ENCODE results near the gene IRX6. TPM values are rescaled to one million over a fixed set of nuclear protein-coding genes. Genes with fewer than 3 reads are reported as not detected.

Gene IRX6
- total RNA-seq, 1 donor from 2014 or later: not detected

DNA sequence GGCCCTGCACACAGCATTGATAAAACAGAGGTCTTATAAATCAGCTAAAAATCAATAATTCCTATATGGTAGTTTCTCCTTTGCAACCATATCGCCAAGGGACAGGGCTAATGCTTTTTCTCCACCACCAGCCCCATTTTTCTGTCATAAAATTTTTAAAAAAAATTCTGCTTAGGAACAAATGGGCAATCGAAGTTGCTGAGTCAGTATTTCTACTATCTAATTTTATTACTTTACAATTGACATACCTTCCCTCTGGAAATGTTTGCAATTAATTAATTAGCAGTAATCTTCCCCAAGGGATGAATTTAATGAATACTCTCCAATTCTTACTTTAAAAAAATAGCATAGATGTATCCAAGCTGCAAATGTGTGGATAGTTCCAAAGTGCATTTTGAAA is 1.7 kb upstream of the IRX6 start:
- DNase-seq (ENCODE audit: low read depth, low spot score): no peak

DNA sequence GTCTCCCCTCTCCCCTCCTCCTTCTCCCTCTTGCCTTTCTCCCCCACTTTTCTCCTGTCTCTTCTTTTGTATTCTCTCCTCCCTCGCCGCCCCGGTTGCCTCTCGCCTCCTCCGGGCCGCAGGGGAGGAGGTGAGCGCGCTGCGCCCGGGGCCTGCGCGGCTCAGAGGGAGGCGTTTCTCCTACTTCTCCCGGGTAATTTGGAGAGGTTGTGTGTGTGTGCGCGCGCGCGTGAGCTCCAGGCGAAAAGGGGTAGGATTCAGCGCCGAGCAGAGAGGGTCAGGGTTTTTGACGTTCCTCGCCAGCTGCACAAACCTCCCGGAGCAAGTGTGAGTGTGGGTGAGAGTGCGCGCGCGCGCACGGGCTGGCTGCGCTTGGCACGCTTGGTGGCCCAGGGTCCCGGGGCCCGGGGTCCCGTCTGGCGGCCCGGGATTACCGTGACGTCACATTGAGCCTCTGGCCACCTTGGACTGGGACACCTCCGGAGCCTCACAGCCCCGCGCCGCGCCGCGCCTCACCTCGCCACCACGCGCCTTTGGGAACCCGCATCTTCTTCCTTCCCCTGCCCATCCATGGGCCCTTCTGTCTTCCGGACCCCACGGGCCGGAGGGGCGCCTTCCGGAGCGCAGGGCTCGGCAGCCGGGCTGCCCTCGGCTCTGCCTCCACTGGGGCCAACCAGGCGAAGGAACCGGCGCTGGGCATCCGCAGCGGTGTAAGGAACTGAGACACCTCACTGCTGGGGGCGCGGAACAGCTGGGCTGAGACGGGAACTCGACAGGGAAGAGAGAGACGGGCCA is 479 bp downstream of the IRX6 start:
- no peak for DNase-seq (ENCODE audit: low read depth, low spot score)

DNA sequence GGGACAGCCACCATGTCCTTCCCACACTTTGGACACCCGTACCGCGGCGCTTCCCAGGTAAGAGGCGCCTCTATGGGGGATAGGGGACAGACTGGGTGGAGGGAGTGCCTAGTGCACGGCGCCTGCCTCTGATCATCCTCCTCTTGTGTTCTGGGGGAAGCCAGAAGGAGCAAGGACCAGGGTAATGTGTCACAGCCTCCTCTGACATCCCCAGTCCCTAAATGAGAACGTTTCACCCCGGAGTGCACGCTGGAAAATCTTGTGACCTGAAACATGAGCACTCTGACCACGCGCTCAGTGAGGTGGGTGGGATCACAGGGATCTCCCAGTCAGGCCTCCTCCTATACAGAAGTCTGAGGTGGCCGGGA is 1.1 kb downstream of the IRX6 start:
- no peak for DNase-seq (ENCODE audit: low read depth, low spot score)

DNA sequence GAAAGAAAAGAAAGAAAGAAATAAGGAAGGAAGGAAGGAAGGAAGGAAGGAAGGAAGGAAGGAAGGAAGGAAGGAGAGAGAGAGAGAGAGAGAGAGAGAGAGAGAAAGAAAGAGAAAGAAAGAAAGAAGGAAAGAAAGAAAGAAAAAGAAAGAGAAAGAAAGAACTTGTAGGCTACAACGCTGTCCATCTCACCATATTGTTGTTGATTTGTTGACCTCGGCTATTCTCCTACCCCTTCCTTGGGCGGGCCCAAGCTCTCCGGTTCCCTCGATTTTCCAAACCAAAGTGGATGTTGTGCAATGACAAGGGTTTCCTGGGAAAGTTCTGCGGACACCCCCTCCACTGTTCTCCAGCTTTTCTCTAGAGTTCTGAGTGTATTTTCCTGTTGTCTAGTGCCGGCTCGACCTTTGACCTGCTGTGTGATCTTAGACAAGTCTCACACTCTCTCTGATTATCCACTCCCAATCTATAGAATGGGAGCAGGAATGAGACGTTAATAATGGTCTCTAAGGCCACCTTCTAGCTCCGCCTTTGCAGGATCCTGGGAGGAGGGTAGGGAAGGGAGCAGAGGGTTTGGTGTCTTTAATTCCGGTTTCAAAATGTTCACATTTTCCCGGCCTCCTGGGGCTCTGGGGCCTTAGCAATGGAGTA is 1.6 kb downstream of the IRX6 start:
- DNase-seq (ENCODE audit: low read depth, low spot score): no peak

DNA sequence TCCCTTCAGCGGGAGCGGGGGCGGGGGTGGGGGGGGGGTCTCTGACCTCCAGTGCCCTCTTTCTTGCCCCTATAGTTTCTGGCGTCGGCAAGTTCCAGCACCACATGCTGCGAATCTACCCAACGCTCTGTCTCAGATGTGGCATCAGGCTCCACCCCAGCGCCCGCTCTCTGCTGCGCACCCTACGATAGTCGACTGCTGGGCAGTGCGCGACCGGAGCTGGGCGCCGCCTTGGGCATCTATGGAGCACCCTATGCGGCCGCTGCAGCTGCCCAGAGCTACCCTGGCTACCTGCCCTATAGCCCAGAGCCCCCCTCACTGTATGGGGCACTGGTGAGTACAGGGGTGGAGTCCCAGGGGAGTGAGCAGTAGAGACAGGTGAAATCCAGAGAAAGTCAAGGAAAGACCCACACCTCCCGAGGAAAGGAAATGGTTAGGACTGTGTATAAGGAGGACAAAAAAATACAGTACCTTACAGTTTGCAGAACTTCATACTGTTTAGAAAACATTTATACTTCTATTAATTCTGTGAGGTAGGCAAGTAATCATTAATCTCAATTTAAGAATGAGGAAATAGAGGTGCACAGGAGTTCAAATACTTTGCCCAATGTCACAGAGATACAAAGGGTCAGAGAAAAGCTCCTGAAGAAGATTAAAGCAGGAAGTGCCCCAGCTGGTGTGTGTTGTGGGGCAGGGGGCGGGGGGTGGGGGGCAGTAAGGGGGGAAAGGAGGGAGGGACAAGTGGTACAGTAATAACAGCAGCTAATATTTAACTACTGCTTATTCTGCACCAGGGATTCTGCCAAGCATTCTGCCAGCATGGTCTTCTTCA is 2.5 kb downstream of the IRX6 start:
- no peak for DNase-seq (ENCODE audit: low read depth, low spot score)

DNA sequence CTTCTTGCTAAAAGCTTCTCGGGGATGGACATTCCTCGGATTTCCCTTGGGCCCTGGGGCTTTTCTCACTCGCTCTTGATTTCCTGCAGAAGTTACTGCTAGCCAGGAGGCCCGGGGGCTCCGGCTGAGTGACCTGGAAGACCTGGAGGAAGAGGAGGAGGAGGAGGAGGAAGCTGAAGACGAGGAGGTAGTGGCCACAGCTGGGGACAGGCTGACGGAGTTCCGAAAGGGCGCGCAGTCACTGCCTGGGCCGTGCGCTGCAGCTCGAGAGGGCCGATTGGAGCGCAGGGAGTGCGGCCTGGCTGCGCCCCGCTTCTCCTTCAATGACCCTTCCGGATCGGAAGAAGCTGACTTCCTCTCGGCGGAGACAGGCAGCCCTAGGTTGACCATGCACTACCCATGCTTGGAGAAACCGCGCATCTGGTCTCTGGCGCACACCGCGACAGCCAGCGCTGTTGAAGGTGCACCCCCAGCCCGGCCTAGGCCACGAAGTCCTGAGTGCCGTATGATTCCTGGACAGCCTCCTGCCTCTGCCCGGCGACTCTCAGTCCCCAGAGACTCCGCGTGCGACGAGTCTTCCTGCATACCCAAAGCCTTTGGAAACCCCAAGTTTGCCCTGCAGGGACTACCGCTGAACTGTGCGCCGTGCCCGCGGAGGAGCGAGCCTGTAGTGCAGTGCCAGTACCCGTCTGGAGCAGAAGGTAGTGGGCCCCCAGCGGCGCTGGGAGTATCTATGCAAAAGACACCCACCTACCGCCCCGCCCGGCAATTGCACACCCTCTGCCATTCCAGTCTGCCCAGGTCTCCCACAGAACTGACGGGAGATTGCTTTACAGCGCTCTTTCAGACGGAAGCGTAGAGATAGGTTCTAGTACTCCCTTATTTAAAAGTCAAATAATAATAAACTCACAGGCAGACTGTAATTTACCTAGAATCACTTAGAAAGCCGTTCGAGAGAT is 4.9 kb downstream of the IRX6 start:
- DNase-seq (ENCODE audit: low read depth, low spot score): no peak

DNA sequence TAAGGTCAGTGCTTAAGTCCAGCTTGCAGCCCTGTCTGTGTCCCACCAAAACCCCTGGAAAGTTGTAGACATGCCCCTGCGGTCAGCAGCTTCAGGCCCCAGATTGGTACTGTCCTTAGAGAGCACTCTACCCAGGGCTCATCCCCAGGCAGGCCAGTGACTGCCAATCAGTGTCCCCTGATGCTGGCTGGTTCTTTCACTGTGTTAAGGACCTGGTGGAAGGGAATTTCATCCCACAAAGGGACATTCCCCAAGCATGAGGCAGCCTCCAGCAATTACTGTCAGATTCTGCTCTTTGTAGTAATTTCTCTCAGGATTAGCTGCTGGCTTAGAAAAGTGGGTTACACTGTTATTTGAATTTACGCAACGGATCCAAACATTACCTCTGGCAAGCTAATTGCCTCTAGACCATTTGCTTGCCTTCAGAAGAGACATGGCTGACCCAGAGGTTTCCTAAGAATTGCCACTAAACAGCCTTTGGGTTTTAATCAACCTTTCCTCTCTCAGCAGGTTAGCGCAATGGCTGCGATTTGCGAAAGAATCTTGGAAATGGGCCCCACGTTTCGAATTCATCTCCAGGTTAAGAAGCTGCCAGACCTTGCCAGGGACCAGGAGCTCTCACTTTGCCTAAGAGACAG is 5.9 kb downstream of the IRX6 start:
- no peak for DNase-seq (ENCODE audit: low read depth, low spot score)

DNA sequence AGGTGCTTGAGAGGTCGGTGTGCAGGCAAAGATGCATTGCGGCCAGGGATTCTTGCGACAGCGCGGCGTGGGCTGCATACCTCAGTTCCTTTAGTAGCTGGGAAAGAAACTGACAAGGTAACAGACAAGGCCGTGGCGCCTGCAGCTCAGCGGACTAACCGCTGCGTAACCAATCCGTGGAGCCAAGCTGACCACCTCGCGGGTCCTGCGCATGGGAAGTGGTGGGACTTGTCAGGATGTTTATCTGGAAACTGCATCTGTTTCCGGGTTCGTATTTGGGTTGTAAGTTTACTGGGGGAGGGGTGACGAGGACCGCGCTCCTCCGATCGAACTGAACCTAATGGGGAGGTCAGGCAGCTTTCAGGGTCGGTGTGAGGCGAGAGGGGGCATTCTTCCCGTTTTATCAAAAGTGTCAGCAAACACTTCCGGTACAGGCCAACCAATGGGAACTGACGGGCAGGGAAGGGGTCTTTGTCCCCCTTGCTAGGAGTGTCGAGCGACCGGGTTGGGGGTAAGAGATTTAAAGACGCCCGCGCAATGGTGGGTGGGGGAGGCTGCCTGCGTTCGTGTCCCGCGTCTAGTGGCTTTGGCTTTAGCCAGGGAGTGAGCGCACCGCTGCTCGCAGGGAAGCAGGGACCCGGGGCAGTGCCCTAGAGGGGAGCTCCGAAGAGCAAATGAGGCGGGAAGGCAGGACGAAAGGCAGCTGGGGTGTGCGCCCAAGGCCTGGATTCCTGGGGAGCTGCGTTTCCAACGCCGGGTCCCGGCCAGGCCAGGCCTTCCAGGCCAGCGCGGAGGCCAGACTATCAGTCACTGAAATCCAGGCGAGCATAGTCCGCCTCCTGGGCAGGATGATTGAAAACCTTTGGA is 7.0 kb downstream of the IRX6 start:
- no peak for DNase-seq (ENCODE audit: low read depth, low spot score)

DNA sequence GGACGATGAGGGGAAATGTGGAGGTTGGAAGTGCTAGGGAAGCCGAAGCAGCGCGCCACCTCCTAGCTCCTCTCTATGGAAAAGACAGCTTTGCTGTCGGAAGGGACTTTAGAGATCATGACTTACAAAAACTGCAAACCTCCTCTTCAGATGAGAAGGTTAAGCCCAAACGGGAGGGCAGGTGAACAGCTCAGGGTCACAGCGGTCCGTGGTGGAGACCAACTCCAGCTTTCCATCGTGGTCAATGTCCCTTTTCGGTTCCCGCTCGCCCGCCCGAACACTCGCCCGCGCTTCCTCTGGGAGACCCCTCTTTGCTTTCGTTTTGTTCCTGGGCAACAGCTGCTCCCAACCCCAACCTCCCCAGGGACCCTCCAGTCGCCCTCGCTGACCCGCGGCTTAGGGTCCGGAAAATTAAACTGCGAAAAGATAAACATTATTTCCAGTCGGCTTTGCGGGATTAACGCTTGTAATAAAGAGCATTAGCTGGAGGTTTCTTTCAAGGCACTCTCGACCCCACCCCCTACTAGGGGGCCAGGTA is 7.7 kb downstream of the IRX6 start:
- no peak for DNase-seq (ENCODE audit: low read depth, low spot score)

DNA sequence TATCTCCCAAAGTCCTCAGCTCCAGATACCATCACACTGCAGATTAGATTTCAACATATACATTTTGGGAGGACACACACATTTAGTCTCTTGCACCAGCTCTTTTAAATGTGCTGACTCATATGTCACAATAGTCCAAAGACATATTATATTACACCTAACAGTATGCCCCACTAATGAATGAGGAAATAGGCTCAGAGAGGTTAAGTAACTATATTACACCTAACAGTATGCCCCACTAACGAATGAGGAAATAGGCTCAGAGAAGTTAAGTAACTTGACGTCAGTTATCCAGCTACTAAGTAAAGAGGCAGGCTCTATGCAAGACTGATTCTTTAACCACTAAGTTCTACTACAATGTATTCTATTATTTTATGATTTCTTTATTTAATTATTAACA is 9.7 kb downstream of the IRX6 start:
- no peak for DNase-seq (ENCODE audit: low read depth, low spot score)

DNA sequence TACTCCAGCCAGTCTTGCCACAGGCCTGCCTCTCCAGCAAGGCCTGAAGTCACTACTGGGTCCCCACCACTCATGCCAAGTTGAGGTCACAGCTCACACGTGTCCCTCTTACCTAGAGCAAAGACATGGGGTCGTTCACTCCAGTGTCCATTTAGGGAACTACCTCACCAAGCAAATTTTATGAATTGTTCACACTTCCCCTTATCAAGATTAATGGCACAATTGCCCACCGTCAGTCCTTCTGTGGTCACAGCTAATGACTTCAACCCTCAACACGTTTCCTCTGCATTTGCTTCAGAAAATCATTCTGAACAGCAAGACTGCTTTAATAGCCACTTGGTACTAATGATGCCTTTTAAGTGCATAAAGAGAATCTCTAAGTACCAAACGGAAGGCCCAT is 14.6 kb downstream of the IRX6 start:
- DNase-seq (ENCODE audit: low read depth, low spot score): no peak

DNA sequence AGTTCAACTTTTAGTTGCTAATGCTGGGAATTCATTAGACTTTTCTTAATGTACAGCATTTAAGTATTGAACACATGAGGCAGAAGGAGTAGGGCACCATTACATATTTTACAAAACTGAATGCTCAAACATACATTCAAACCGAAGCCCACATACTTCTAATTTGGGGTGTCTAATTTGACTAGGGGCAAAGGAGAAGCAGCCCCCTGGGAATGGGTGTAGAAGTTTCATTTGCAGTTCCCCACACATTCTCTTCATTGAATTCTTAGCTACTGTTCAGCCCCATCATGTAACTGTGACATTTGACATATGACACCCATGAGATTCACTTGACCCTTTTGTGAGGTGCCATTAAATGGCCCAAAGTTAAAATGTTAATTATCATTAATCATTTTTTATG is 16.4 kb downstream of the IRX6 start:
- DNase-seq (ENCODE audit: low read depth, low spot score): no peak

DNA sequence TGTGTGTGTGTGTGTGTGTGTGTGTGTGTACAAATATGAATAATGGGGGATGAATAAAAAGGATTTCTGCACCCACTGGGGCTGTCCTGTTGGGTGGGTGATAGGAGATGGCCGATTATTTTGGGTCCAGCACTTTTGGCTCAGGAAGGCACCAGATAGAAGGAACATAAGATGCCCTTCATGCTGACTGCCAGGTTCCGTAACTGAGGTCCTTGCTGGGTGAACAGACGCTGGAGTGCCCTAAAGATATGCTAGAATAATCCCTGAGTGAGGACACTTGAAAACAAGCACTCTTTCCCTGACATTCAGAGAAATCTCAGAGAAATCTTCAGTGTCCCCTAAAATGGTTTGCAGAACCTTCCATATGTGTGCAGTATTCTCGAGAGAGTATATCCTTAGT is 17.7 kb downstream of the IRX6 start:
- DNase-seq (ENCODE audit: low read depth, low spot score): no peak

DNA sequence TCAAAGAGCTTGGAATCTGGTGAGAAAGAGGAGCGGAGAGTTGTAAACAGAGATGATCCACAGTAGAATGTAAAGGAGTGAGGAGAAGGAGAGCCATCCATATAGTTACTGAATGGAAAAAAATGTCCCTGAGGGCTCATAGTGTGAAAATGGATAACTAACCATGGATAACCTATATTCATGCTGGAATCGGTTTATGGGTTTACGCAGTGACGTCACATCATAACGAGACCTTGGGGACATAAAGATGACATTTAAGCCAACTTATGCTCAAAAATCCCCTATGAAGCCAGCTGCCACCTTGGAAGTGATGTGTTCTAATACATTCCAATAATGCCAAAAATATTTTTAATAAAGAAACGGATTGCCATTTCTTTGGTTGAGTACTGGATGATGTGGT is 22.5 kb downstream of the IRX6 start:
- no peak for DNase-seq (ENCODE audit: low read depth, low spot score)

DNA sequence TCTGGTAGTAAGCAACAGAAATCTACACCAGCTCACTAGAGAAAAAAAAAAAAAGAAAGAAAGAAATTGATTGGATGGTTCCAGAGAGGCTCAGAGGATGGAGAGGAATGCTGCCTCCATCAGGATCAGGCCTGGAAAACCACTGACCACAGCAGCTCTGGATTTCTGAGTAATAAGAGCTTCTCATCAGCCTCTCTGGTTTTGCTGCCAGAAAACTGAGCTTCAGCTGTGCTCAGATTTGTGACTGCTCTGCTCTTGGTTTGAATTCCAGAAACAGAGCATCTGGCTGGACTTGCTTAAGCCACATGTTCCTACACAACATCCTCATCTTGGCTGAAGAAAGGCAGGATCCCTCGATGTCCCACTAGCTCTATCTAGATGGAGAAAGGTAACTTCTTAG is 25.9 kb downstream of the IRX6 start:
- DNase-seq (ENCODE audit: low read depth, low spot score): no peak

DNA sequence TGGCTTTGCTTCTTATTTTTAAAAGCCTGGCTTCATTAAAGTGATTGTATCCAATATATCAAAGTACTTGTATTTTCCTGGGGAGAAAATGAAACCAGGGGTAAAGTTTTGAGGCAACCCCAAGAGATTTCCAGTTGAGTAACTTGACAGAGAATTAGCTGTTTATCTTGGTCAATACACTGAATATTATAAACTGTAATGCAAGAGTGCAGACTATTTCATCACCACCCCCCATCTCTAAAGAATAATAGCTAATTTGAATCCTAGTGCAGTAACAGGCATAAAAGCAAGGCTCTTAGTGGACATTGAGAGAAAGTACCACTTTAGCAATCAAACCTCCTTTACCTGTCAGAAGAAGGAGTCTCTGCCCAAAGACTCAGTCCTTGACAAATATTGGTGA is 27.0 kb downstream of the IRX6 start:
- no peak for DNase-seq (ENCODE audit: low read depth, low spot score)

DNA sequence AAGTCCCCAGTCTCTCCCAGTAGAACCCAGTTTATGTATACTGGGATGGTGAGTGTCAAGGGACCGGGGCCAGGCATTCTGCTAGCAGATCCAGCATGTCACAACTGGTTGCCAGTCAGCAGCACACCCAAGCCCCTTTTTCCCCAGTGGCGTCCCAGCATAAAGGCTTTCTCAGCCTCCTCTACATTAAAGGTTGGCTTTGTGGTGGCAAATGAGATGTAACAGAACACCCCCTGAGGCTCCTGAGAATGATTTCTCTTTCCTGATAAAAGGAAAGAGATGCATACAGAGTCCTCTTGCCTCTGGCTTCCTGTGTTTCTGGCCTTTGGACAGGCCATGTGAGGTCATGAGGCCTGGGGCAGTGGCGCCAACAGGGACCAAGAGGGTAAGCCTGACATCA is 27.9 kb downstream of the IRX6 start:
- no peak for DNase-seq (ENCODE audit: low read depth, low spot score)

DNA sequence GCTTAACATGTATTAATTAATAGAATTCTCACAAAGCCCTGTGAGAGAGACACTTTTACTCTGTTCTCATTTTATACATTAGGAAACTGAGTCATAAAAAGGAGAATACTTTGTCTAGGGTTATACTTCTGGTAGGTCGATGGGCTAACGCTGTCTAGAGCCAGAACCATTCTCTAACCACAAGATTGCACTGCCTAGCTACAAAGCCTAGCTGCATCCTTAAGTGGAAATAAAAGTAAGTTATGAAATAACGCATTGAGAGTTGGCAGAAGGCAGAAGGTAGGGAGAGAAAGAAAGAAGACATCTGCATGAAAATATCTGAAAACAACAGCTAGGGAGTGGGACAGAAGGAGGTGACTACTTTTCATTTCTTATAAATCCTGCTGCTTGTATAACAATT is 33.2 kb downstream of the IRX6 start:
- DNase-seq (ENCODE audit: low read depth, low spot score): no peak

DNA sequence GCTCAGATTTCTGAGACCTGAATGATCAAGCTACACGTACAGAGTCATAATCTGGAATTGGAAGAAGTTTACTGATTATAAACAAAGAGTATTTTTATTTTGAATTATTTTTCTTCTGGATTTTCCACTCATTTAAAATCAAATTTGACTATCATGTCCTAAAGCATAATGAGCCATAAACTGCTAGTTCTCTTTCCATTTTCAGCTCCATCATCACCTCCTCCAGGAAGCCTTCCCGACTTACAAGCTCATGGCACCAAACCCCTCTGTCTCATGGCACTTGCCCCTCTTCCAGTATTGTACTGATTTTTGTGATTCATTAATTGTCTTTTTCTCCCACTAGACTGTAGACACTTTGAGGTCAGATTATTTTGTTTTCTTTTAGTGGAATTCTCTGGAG is 35.9 kb downstream of the IRX6 start:
- DNase-seq (ENCODE audit: low read depth, low spot score): no peak

DNA sequence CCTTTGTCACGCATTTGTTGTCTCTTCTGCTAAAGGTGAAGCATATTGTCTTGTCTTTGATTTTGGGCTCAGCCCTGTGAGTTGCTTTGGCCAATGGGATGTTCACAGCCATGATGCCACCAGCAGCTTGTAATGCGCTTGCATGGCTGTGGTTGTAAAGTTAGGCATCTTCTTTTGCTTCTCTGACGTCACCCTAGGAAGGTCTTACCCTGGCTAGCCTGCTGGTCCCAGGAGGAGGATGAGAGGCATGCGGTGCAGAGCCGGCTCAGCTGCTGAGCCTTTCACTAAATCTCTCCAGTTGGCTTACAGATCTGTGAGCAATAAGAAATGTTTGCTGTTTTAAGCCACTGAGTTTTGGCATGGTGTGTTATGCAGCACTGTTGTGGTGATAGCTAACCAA is 40.8 kb downstream of the IRX6 start:
- no peak for DNase-seq (ENCODE audit: low read depth, low spot score)

All from pulmonary artery endothelial cell (primary cell).